ENCODE measurements around the gene SMCO2. TPM values are rescaled to one million over a fixed set of nuclear protein-coding genes. Genes with fewer than 3 reads are reported as not detected.

Gene SMCO2
- total RNA-seq, 2 donors from 2014 or later = 0.67 TPM; not detected in 1

GRCh38 chr12:27517961-27518665 is 71.6 kb downstream of the SMCO2 start:
- DNase-seq (ENCODE audit: low spot score) = no peak
- intact Hi-C loops (cut with DNase I) = no loop called here

GRCh38 chr12:27521066-27521465 is 74.5 kb downstream of the SMCO2 start:
- DNase-seq (ENCODE audit: low spot score) = no peak
- intact Hi-C loops (cut with DNase I) = loop anchor here in 1 of 2 donors (5.0 to 10.0 kb wide), 2 partner anchors 94 to 1099 kb away; no protein-coding TSS in a partner anchor

- intact Hi-C loops (cut with DNase I) = loop anchor here in 1 of 2 donors (5.0 to 10.0 kb wide), 2 partner anchors 93 to 1100 kb away; no protein-coding TSS in a partner anchor
These were observed 75.4 kb downstream of the SMCO2 start for GRCh38 chr12:27521981-27522380.

GRCh38 chr12:27523305-27523641 is 76.7 kb downstream of the SMCO2 start:
- intact Hi-C loops (cut with DNase I) = loop anchor here in 1 of 2 donors (5.0 to 10.0 kb wide), 2 partner anchors 92 to 1101 kb away; no protein-coding TSS in a partner anchor

More at GRCh38 chr12:27521981-27522380, 75.4 kb downstream of the SMCO2 start:
- DNase-seq (ENCODE audit: low spot score) = no peak

GRCh38 chr12:27523642-27524493 is 77.3 kb downstream of the SMCO2 start, which contains the start of gene PPFIBP1:
TSS of gene PPFIBP1 (plus strand) at chr12:27524206. CDS start at chr12:27633397, 109,191 bp downstream.
- intact Hi-C loops (cut with DNase I) = loop anchor here in 1 of 2 donors (5.0 to 10.0 kb wide), 2 partner anchors 91 to 1102 kb away; no protein-coding TSS in a partner anchor
- peak; percentile 99 for DNase-seq (ENCODE audit: low spot score)

More at GRCh38 chr12:27523305-27523641, 76.7 kb downstream of the SMCO2 start:
- no peak for DNase-seq (ENCODE audit: low spot score)

- intact Hi-C loops (cut with DNase I) = loop anchor here in 1 of 2 donors (5.0 to 10.0 kb wide), 2 partner anchors 90 to 1102 kb away; no protein-coding TSS in a partner anchor
- no peak for DNase-seq (ENCODE audit: low spot score)
These were observed 77.9 kb downstream of the SMCO2 start for GRCh38 chr12:27524494-27524835.

- intact Hi-C loops (cut with DNase I) = loop anchor here in 1 of 2 donors (5.0 to 10.0 kb wide), 2 partner anchors 90 to 1103 kb away; no protein-coding TSS in a partner anchor
- DNase-seq (ENCODE audit: low spot score) = no peak
These were observed 78.6 kb downstream of the SMCO2 start for GRCh38 chr12:27524839-27525753.

- intact Hi-C loops (cut with DNase I) = loop anchor here in 1 of 2 donors (10.0 kb wide), 1 partner anchor 87 kb away; no protein-coding TSS in a partner anchor
- DNase-seq (ENCODE audit: low spot score) = no peak
These were observed 81.0 kb downstream of the SMCO2 start for GRCh38 chr12:27527512-27527911.

GRCh38 chr12:27528788-27529187 is 82.3 kb downstream of the SMCO2 start:
- no peak for DNase-seq (ENCODE audit: low spot score)
- intact Hi-C loops (cut with DNase I) = loop anchor here in 1 of 2 donors (10.0 kb wide), 1 partner anchor 86 kb away; no protein-coding TSS in a partner anchor

GRCh38 chr12:27530157-27530922 is 83.8 kb downstream of the SMCO2 start:
- intact Hi-C loops (cut with DNase I) = no loop called here
- DNase-seq (ENCODE audit: low spot score) = no peak

- intact Hi-C loops (cut with DNase I) = no loop called here
These were observed 85.4 kb downstream of the SMCO2 start for GRCh38 chr12:27531896-27532295.

GRCh38 chr12:27534060-27534764 is 87.7 kb downstream of the SMCO2 start:
- intact Hi-C loops (cut with DNase I) = no loop called here

More at GRCh38 chr12:27531896-27532295, 85.4 kb downstream of the SMCO2 start:
- DNase-seq (ENCODE audit: low spot score) = no peak

GRCh38 chr12:27534765-27535161 is 88.2 kb downstream of the SMCO2 start:
- DNase-seq (ENCODE audit: low spot score) = no peak
- intact Hi-C loops (cut with DNase I) = no loop called here

More at GRCh38 chr12:27534060-27534764, 87.7 kb downstream of the SMCO2 start:
- DNase-seq (ENCODE audit: low spot score) = no peak

- DNase-seq (ENCODE audit: low spot score) = no peak
- intact Hi-C loops (cut with DNase I) = no loop called here
These were observed 88.8 kb downstream of the SMCO2 start for GRCh38 chr12:27535318-27535717.

- no peak for DNase-seq (ENCODE audit: low spot score)
- intact Hi-C loops (cut with DNase I) = no loop called here
These were observed 91.5 kb downstream of the SMCO2 start for GRCh38 chr12:27537855-27538675.

- DNase-seq (ENCODE audit: low spot score) = no peak
- intact Hi-C loops (cut with DNase I) = no loop called here
These were observed 92.7 kb downstream of the SMCO2 start for GRCh38 chr12:27539191-27539631.
